Measurements from ENCODE around the gene PPY.
"Not testable (repeated sequence)": the region's sequence is repeated elsewhere in the genome, so short reads cannot be mapped to it uniquely, and the experiment has no call there.

The PPY gene

DNA sequence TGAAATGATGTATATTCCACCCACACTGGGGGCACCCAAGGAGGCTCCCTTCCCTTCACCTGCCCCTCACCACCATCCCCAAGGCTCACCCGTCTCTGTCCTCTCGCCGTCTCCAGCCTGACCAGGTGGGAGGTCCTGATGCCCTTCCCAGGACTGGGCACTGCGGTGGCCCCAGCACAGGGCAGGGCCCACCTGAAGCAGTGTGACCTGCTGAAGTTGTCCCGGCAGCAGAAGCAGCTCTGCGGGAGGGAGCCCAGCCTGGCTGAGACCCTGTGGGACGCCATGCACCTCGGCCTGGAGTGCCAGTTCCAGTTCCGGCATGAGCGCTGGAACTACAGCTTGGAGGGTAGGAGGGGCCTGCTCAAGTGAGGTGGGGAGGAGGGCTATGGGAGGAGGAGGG is 9.9 kb downstream of the PPY start:
- DNase-seq (ENCODE audit: low read depth in 3 of 3): no peak

GRCh38 chr17:43931062-43931571 is 11.2 kb downstream of the PPY start:
- no peak for DNase-seq (ENCODE audit: low read depth in 3 of 3)

DNA sequence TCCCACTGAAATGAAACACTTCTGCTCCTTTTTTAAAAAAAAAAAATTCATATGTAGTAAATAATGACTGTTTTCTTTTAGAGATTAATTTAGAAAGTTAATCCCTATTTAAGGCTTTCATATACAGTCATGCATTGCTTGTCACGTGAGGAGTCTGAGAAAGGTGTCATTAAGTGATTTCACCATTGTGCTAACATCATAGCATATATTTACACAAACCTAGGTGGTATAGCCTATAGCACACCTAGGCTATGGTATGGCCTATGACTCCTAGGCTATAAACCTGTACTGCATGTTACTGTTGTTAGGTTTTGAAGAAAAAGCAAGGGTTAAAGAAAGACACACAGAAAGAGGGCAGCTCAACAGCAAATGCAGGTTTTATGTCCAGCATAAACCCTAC is 13.7 kb downstream of the PPY start:
- no peak for DNase-seq (ENCODE audit: low read depth in 3 of 3)

GRCh38 chr17:43927929-43928328 is 14.3 kb downstream of the PPY start:
- not testable (repeated sequence) for DNase-seq (ENCODE audit: low read depth in 3 of 3)

GRCh38 chr17:43927060-43927864 is 15.0 kb downstream of the PPY start:
- no peak for DNase-seq (ENCODE audit: low read depth in 3 of 3)

GRCh38 chr17:43924558-43924957 is 17.7 kb downstream of the PPY start:
- no peak for DNase-seq (ENCODE audit: low read depth in 3 of 3)

DNA sequence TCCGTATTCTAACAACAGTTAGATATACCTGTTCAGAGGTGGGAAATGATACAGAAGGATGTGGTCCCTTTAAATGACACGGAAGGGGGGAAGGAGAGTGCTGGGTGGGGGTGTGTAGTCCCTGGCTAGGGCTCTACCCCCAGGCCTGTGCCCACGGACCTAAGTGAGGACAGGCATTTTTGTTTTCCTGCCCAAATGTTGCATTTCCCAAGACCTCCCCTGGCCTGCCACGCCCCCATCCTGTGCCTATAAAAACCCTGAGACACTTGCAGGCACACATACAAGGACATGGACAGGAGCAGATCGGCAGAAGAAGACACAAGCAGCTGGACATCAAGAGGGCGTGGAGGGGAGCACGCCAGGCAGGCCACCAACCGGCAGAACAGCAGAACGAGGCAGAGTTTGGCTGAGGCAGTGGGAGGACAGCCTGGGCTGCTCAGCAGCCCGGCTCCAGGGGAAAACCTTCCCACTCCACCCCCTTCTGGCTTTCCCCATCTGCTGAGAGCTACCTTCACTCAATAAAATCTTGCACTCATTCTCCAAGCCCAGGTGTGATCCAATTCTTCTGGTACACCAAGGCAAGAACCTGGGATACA is 21.7 kb downstream of the PPY start:
- DNase-seq (ENCODE audit: low read depth in 3 of 3): no peak

DNA sequence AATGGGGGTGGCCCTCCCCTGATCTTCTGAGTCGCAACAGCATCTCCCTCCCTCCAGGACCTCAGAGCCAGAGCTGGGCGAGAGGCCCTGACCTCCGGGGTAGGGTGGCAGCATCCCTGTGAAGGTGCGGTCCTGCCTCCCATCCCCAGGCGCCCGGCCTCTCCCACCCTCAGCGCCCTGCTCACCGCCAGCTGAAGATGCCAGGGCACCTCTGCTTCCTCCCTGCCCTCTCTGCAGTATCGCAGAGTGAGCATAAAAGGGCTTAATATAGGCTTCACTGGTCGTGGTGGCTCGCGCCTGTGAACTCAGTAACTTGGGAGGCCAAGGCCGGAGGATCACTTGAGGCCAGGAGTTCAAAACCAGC is 24.3 kb downstream of the PPY start:
- no peak for DNase-seq (ENCODE audit: low read depth in 3 of 3)

- DNase-seq (ENCODE audit: low read depth in 3 of 3): no peak
Observed at GRCh38 chr17:43917348-43918025, 24.8 kb downstream of the PPY start.

GRCh38 chr17:43917016-43917347 is 25.3 kb downstream of the PPY start:
- no peak for DNase-seq (ENCODE audit: low read depth in 3 of 3)

- no peak for DNase-seq (ENCODE audit: low read depth in 3 of 3)
Observed at GRCh38 chr17:43916385-43916784, 25.9 kb downstream of the PPY start.

DNA sequence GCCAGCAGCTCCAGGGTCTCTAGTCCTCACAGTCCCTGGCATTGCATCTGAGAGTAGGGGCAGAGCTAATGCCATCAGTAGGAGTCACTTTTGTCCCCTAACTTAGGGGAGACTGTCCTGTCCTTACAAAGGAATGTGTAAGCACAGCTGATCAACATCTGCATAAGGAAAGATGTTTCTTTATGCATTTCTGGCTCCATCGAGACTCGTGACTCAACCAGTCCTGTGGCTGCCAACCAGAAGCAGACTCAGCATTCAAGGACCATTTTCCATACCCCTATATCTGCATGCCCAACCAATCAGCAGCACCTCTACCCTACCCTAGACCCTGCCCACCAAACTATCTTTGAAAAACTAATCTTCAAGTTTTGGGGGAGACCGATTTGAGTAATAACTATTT is 26.7 kb downstream of the PPY start:
- no peak for DNase-seq (ENCODE audit: low read depth in 3 of 3)

DNA sequence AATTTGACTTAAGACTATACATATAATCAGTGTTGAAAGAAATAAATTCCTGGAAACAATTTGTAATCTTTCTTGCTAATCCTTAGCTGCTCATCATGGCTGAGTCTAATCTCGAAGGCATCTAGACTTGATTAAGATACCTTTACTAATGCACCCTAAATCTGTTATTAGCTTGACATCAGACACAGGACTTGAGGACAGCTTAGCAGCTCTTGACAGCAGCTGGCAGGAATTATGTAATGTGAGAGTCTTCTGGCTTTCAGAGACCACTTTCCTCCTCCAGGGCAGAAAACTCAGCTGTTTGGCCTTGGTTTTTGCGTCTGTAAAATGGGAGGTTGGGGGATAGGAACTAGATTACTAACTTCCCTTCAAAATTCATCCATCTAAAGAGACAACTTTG is 27.8 kb downstream of the PPY start:
- DNase-seq (ENCODE audit: low read depth in 3 of 3): no peak

- no peak for DNase-seq (ENCODE audit: low read depth in 3 of 3)
Observed at GRCh38 chr17:43913584-43913983, 28.7 kb downstream of the PPY start.

GRCh38 chr17:43912635-43913304 is 29.5 kb downstream of the PPY start:
- DNase-seq (ENCODE audit: low read depth in 3 of 3): no peak

DNA sequence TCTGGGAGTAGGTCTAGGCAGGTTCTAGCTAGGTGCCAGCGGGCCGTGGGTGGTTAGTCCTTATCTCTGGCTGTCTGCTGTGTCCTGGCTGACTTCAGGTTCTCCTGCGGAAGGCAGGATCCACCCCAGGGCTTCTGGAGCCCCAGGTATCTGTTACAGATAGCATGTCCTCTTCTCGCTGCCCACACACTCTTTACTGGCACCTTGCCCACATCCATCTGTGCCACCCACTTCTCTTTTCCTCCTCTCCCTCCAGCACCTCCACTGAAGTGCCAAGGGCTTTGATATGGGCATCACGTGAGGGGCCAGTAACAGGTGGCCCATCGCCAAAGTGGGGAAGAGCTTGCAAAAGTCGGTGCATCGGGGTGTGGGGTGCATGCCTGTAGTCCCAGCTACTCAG is 30.4 kb downstream of the PPY start:
- DNase-seq (ENCODE audit: low read depth in 3 of 3): no peak

GRCh38 chr17:43909537-43910231 is 32.6 kb downstream of the PPY start:
- DNase-seq (ENCODE audit: low read depth in 3 of 3): no peak

DNA sequence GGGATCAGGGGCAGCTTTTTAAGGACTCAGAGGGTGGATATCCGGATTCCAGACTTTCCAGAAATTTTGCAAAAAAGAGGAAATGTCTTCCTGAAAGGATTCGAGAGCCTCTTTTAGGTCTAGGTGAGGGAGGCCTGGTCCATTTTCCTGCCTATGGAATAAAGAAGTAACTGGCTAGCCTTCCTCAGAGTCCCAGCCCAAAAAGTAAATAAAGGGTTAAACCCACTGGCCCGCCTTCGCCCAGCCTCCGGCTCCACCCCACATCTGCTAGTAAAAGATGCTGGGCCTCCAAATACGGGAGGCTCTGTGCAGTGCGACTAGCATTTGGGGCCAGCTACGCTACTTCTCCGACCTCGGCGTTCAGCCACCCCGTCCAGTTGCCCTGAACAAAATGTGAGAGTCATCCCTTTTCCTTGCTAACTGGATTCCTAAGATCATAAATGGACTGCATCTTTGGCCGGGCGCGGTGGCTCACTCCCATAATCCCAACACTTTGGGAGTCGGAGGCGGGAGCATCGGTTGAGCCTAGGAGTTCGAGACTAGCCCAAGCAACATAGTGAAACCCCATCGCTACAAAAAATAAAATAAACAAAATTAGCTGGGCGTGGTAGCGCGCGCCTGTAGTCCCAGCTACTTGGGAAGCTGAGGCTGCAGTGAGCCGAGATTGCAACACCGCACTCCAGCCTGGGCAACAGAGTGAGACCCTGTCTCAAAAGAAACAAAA is 34.1 kb downstream of the PPY start:
- DNase-seq (ENCODE audit: low read depth in 3 of 3): no peak

GRCh38 chr17:43907425-43907981 is 34.8 kb downstream of the PPY start, which contains the start of gene MPP2:
TSS of gene MPP2 (minus strand) at chr17:43907536. CDS start at chr17:43904460, 3,076 bp downstream.
- DNase-seq (ENCODE audit: low read depth in 3 of 3): no peak

- no peak for DNase-seq (ENCODE audit: low read depth in 3 of 3)
Observed at GRCh38 chr17:43906951-43907424, 35.3 kb downstream of the PPY start.

All from stimulated activated CD4-positive, alpha-beta T cell treated with anti-CD3 and anti-CD28 coated beads, TNF-alpha, amount 100 ng/mL, for 48 hours (primary cell).